Keratinocyte (primary cell): ENCODE data around the gene CPSF2. TPM values are rescaled to one million over a fixed set of nuclear protein-coding genes. Genes with fewer than 3 reads are reported as not detected.

Source experiments
- DNase-seq: peaks from one replicate; pipeline ENCODE4 v3.0.0-alpha.2; 2011; ENCODE audit warnings: low read depth, missing footprints, low spot score
- FAIRE-seq: peaks from 2 replicates; lab custom pipeline; 2011; peaks lifted over from hg19 to GRCh38; lab: Jason Lieb, UNC
- H2AFZ ChIP-seq: 2 replicates; pipeline ENCODE4 v1.6.0; 2012; ENCODE audit warnings: low read length, control low read depth, inconsistent platforms; ENCODE audit not compliant: control insufficient read depth
- H3K27ac ChIP-seq: 2 replicates; pipeline ENCODE4 v1.5.1; 2011; ENCODE audit warnings: low read length; ENCODE audit not compliant: control insufficient read depth, insufficient read depth
- H3K27me3 ChIP-seq: 3 replicates; pipeline ENCODE4 v1.6.0; 2011; ENCODE audit warnings: low read length; ENCODE audit not compliant: control insufficient read depth, insufficient read depth; ENCODE audit errors: extremely low read depth
- H3K36me3 ChIP-seq, 2 experiments: 2 replicates in 1 of 2; 3 replicates in 1 of 2; pipeline ENCODE4 v1.5.1; 2011; ENCODE audit warnings: low read length in 2 of 2, mild to moderate bottlenecking in 1 of 2; ENCODE audit not compliant: control insufficient read depth in 2 of 2, insufficient read depth in 2 of 2; ENCODE audit errors: extremely low read depth in 1 of 2
- H3K4me1 ChIP-seq: 3 replicates; pipeline ENCODE4 v1.5.1; 2011; ENCODE audit warnings: low read length; ENCODE audit not compliant: control insufficient read depth, insufficient read depth; ENCODE audit errors: extremely low read depth
- H3K4me2 ChIP-seq: 3 replicates; pipeline ENCODE4 v1.6.0; 2011; ENCODE audit warnings: low read depth, low read length; ENCODE audit not compliant: control insufficient read depth, insufficient read depth; ENCODE audit errors: extremely low read depth
- H3K4me3 ChIP-seq, 3 experiments: fragments of 200-600 bp in 1 of 3; sonication (generic) in 1 of 3; 2 replicates in 2 of 3; 3 replicates in 1 of 3; pipeline ENCODE4 v1.5.1; 2011 to 2016; ENCODE audit warnings: low read length in 3 of 3, mild to moderate bottlenecking in 3 of 3, control low read depth in 2 of 3, inconsistent platforms in 1 of 3, low read depth in 1 of 3, mixed read lengths in 1 of 3, mixed run types in 1 of 3, moderate library complexity in 1 of 3; ENCODE audit not compliant: control insufficient read depth in 2 of 3, insufficient read depth in 2 of 3; ENCODE audit errors: extremely low read depth in 1 of 3
- H3K79me2 ChIP-seq: 2 replicates; pipeline ENCODE4 v1.6.0; 2012; ENCODE audit warnings: low read length; ENCODE audit not compliant: control insufficient read depth, insufficient read depth
- H3K9ac ChIP-seq: 3 replicates; pipeline ENCODE4 v1.6.0; 2011; ENCODE audit warnings: low read length; ENCODE audit not compliant: control insufficient read depth, insufficient read depth; ENCODE audit errors: extremely low read depth
- H3K9me1 ChIP-seq: 3 replicates; pipeline ENCODE4 v1.6.0; 2011; ENCODE audit warnings: low read length; ENCODE audit not compliant: control insufficient read depth, insufficient read depth; ENCODE audit errors: extremely low read depth
- H3K9me3 ChIP-seq: 2 replicates; pipeline ENCODE4 v1.5.1; 2012; ENCODE audit warnings: low read depth, low read length; ENCODE audit not compliant: control insufficient read depth
- H4K20me1 ChIP-seq: 3 replicates; pipeline ENCODE4 v1.6.0; 2011; ENCODE audit warnings: low read length; ENCODE audit not compliant: control insufficient read depth, insufficient read depth; ENCODE audit errors: extremely low read depth
- EZH2 ChIP-seq: IDR thresholded peaks from one replicate; pipeline ENCODE4 v1.6.1; 2012; ENCODE audit warnings: inconsistent platforms, mild to moderate bottlenecking, low read length, moderate library complexity
- dilution Hi-C: fragments of 300-500 bp; cut with MboI; formaldehyde crosslinking; loops from one replicate; pipeline ENCODE4 v1.7.0; 2020; ENCODE audit warnings: low sequenced_read_pairs; ENCODE audit not compliant: extremely low pct_ligation_motif_present
- polyA plus RNA-seq, 5 experiments: library from polyadenylated mRNA; depleted of rRNA in 3 of 5; stranded (reverse) in 3 of 5; stranded (forward) in 1 of 5; unstranded in 1 of 5; fragments of >200 nt; gene quantifications; 1 replicate in 1 of 5; 2 replicates in 3 of 5; 3 replicates in 1 of 5; pipeline versions ENCODE4 v1.2.1 to v1.2.3, GENCODE V29; 2011 to 2012; ENCODE audit warnings: missing spikeins in 2 of 5, low read depth in 1 of 5, low replicate concordance in 1 of 5
- TF ChIP-seq, protein P1 (sequence below), 3 experiments: IDR thresholded peaks in 1 of 3; conservative IDR thresholded peaks in 1 of 3; optimal IDR thresholded peaks in 1 of 3; 2 replicates in 2 of 3; 3 replicates in 1 of 3; pipeline versions ENCODE3 to v1.5.1; 2011; ENCODE audit warnings: low read length in 3 of 3, mild to moderate bottlenecking in 3 of 3, moderate library complexity in 2 of 3, control low read depth in 1 of 3, inconsistent platforms in 1 of 3; ENCODE audit not compliant: insufficient read depth in 2 of 3; ENCODE audit errors: extremely low read depth in 1 of 3

CPSF2 gene
- polyA plus RNA-seq, 1 donor (not counting 4 experiments of a cell fraction or from before 2014, with no cell fraction given), result 67.9 TPM

DNA sequence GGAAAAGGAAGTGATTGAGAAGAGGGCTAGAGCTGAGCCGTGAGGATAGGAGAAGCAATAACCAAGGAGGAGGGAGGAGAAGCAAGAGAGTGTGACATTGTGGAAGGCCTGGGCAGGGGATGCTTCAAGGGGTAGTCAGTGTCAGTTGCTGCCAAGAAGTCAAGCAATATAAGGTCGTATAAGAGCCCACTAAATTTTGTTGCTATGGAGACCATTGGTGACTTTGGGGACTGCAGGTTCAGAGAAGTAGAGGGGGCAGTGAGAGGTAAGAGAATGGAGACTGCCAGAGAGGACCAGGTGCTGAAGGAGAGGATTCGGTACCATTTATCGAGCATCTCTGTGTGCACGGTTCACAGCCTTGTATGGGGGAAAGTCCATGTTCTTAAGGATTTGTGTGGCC lies 12.3 kb upstream of the CPSF2 start:
- Histone ChIP-seq H3K9ac (no peak overlapping the region), H3K4me2 (no peak overlapping the region), H3K79me2 (peaks cover 12% of the 10 kb centered on the region), H3K27me3 (no peaks in the 10 kb centered on the region), H3K9me3 (no peaks in the 10 kb centered on the region), H3K36me3 (no peaks in the 10 kb centered on the region), H2AFZ (no peak overlapping the region), H3K9me1 (no peaks in the 10 kb centered on the region), H4K20me1 (no peaks in the 10 kb centered on the region), H3K4me1 (no peaks in the 10 kb centered on the region), H3K27ac (no peak overlapping the region), H3K4me3 (no peak overlapping the region)
- no peak for DNase-seq
- no peak for FAIRE-seq
- TF ChIP-seq EZH2, result no peak
- TF ChIP-seq, protein P1, sequence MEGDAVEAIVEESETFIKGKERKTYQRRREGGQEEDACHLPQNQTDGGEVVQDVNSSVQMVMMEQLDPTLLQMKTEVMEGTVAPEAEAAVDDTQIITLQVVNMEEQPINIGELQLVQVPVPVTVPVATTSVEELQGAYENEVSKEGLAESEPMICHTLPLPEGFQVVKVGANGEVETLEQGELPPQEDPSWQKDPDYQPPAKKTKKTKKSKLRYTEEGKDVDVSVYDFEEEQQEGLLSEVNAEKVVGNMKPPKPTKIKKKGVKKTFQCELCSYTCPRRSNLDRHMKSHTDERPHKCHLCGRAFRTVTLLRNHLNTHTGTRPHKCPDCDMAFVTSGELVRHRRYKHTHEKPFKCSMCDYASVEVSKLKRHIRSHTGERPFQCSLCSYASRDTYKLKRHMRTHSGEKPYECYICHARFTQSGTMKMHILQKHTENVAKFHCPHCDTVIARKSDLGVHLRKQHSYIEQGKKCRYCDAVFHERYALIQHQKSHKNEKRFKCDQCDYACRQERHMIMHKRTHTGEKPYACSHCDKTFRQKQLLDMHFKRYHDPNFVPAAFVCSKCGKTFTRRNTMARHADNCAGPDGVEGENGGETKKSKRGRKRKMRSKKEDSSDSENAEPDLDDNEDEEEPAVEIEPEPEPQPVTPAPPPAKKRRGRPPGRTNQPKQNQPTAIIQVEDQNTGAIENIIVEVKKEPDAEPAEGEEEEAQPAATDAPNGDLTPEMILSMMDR (optimal IDR thresholded peaks at IDR 0.05 in 1 of 3, IDR thresholded peaks at IDR 0.05 in 1 of 3, conservative IDR thresholded peaks at IDR 0.05 in 1 of 3; ENCODE audit: extremely low read depth in 1 of 3, insufficient read depth in 2 of 3, low read length in 3 of 3), result no peak
- dilution Hi-C loops, result no loop called here

DNA sequence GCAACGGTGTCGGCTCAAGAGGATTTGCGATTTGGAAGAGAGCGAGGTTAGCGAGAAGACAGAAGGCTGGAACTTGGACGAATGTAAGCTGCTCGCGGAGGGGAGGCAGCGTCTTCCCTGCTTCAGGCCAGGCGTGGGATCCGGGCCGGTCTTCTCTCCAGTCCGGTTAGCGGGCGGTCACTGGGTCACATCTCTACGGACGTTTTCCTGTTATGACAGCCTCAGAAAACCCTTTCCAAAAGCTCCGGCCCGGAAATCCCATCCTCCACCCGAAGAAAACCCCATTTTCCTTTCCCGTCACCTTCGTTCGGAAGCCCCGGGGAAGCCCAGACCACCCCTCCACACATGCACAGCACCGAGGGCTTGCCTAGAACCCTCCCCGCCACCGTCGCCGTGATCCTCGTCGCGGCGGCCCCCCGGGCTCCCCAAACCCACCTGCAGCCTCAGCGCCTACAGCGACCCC lies 531 bp upstream of the CPSF2 start:
- Histone ChIP-seq H3K36me3 (peaks cover 3 to 8% of the 10 kb centered on the region in 2 experiments), H3K9me1 (no peaks in the 10 kb centered on the region), H4K20me1 (no peaks in the 10 kb centered on the region), H3K4me1 (peaks cover 3% of the 10 kb centered on the region), H3K4me2 (peak overlapping the region; percentile 77), H3K79me2 (peaks cover 45% of the 10 kb centered on the region), H3K27me3 (no peaks in the 10 kb centered on the region), H3K4me3 (peak overlapping the region; percentile 85 to 97 (median 94)), H2AFZ (peak overlapping the region; percentile 99), H3K9me3 (no peaks in the 10 kb centered on the region), H3K9ac (peak overlapping the region; percentile 98), H3K27ac (peak overlapping the region; percentile 80)
- TF ChIP-seq, protein P1 (optimal IDR thresholded peaks at IDR 0.05 in 1 of 3, IDR thresholded peaks at IDR 0.05 in 1 of 3, conservative IDR thresholded peaks at IDR 0.05 in 1 of 3; ENCODE audit: extremely low read depth in 1 of 3, insufficient read depth in 2 of 3, low read length in 3 of 3), result no peak
- no peak for TF ChIP-seq EZH2
- dilution Hi-C loops, result no loop called here
- no peak for DNase-seq
- FAIRE-seq, result no peak
